HG03558 (cell line): ENCODE data around the gene TSPAN9.

Experiments
- ATAC-seq: cut with Tn5 transposase; IDR thresholded peaks from one replicate; pipeline ENCODE4 v1.9.1; 2021; ENCODE audit warnings: moderate number of reproducible peaks; ENCODE audit not compliant: unreplicated experiment; ENCODE audit errors: extremely low read depth

Gene TSPAN9

DNA sequence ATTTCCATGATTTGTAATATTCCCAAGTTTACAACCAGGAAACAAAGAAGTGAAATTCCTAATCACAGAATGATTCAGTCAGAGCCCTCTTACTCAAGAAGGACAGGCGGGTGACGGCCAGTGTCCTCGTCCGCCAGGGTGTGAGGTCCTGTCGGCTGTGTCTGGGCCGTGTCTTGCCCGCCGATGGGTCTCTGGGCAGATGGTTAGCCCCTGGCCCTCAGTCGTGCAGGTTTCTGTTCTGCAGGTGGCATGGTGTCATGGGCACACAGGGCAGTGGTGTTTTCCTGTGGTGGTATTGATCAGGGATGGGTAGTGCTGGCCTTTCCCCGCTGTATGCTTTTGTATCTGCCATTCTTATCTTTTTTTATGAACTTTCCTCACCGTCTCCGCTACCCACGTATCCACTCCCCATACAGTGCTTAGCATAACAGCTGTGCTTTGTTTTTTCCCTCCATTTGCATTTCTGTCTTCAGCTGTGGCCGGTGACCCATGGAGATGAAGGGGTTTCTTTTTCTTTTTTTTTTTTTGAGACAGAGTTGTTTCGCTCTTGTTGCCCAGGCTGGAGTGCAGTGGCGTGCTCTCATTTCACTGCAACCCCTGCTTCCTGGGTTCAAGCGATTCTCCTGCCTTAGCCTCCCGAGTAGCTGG, 100.7 kb downstream of the TSPAN9 start:
- ATAC-seq, result no peak

- ATAC-seq, result no peak
Observed at GRCh38 chr12:3178671-3179313, 101.6 kb downstream of the TSPAN9 start.

DNA sequence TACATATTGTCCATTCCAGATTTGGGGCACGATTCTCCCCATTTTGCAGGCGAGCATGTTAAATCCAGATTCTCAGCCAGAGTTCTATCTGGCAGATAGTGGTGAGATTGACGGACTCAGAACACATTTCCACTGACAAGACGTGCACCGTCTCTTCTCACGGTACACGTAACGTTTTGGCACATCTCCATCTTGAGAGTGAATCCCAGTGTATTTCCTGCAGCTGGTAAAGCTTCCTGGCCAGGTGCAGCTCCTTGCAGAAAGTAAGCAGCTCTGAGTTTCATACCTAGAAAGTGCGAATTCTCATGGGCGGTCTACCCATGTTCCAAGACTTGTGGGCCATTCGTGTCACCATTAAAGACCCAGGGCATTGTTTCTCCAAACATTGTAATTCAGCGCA, 102.6 kb downstream of the TSPAN9 start:
- ATAC-seq, result no peak

DNA sequence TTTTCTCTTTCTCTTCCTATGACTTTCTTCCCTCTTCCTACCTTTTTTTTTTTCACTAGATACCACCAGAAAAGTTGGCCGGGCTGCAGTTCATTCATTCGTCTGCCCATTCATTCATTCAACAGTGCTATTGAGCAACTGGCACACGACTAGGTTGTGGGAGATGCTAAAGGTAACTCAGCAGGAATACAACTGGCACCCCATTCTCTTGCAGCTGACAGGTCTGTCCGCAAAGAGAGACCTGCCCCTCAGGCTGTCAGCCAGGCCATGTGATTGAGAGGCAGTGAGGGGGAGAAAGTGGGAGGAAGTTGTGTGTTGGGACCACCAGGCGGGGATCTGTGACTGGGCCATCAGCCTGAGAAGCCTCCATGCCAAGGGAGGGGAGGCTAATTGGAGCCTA, 105.2 kb downstream of the TSPAN9 start:
- no peak for ATAC-seq

- no peak for ATAC-seq
Observed at GRCh38 chr12:3184485-3184884, 107.3 kb downstream of the TSPAN9 start.

DNA sequence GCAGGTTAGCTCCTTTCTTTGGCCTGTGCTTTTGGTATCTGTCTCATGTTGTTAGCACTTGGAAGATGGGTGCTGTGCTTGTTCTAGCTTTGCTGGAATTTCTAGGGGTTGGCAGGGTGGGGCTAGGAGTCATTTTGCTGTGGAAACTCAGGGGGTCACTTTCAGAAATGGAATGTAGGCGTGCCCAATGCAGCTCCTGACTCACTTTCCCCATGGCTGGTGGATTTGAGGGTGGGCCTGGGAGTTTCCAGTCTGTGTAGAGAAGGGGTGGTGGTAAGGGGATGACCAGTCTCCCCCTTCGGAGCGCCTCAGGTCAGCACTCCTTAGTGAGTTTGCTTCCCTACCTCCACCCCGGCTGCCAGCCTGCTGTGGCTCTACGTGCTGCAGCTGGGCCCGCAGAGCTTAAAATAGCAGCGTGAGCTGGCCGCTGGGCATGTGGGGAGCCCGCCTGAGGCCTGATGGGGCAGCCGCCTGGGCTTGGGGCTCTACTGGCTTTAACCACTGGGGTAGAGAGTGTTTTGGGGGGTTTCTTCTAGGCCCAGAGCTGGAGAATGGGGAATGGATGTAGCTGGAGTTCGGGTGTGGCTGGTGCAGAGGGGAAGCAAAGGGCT, 108.2 kb downstream of the TSPAN9 start:
- no peak for ATAC-seq

- no peak for ATAC-seq
Observed at GRCh38 chr12:3186546-3187215, 109.5 kb downstream of the TSPAN9 start.

DNA sequence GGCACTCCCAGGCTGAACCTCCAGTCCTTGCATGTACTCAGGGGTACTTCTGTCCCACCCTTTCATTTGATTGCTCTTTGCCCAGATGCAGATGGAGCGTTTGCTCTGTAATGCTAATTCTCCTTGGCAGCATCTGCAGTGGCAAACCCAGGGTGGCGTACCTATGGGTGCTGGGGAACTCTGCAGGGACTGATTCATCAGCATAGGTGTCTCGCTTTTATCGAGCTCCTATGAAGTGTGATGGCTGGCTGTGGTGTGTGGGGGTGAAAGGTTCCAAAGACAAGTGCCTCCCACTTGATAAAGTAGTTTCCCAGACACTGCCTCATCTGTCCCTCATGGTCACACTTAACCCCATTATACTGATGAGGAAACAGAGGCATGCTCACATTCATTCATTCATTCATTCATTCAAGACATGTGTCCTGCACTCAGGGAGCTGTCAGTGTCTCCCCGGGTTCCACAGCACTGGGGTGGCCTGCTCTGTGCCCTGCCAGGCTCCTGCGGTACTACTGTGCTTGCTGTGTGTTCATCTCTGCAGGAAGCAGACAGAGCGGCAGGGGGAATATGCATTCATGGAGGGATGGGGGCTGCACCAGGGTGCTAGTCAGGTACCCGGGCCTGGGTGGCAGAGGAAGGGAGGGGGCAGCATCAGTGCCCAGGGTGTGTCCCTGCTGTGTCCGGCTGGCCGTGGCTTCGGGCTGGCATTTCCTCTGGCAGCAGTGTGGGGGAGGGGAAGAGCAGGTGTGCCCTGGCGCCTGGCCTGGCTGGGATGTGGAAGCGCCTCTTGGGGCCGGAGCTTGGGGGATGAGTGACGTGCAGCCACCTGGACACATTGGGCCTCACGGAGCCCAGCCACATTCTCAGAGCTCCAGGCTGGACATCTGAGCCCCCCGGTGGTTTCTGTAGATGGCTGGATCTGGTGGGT, 110.9 kb downstream of the TSPAN9 start:
- ATAC-seq, result no peak

DNA sequence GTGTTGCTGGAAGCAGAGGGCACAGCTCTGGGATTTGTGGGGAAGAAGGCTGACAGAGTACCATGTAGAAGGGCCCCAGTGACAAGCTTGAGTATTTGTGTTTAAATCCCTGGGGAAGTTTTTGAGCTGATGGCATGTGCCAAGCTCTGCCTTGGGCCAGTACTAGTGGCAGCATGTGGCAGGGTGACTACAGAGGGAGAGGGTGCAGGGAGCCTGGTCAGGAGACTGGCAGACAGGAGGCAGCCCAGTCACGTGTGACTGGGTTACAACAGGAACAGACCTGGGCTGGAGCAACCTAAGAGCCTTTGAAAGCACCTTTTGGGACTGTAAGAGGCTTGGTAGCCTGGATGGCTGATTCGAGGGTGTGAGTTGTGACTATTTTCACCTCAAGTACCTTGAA, 112.1 kb downstream of the TSPAN9 start:
- no peak for ATAC-seq

DNA sequence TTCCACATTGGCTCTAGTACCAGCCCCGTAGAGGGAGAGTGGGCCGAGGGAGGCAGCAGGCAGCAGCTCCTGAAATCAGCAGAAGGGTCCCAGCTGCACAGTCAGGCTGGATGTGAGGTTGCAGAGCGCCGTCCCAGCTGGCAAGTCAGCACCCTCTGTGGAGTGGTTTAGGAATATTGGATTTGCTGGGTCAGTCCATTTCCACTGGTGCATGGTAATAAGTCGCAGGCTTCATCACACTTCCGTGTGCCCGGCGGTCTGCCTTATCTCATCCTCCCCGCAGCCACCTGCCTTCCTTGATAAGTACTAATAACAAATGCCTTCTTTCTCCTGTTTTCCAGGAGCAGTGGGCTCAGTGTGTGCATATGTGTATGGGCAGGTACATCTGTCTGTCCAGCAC, 112.9 kb downstream of the TSPAN9 start:
- no peak for ATAC-seq

DNA sequence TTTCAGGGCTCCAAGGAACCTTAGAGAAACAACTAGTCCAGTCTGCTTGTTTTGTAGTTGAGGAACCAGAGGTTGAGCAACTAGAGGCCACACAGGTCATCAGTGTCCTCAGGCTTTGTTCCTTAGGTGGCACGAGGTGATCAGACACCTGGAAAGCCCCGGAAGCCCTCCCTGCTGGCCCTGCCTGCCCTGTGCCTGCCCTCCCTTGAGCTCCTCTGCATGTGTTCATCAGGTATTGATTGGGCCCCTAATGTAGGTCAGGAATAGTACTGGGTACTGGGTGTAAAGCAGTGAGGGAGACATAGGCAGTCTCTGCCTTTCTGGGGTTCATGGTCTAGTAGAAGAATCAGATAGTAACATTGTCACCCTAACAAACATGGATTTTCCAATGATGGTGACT, 114.3 kb downstream of the TSPAN9 start:
- no peak for ATAC-seq

- ATAC-seq, result no peak
Observed at GRCh38 chr12:3192221-3192620, 115.0 kb downstream of the TSPAN9 start.

- ATAC-seq, result no peak
Observed at GRCh38 chr12:3193131-3193530, 116.0 kb downstream of the TSPAN9 start.

DNA sequence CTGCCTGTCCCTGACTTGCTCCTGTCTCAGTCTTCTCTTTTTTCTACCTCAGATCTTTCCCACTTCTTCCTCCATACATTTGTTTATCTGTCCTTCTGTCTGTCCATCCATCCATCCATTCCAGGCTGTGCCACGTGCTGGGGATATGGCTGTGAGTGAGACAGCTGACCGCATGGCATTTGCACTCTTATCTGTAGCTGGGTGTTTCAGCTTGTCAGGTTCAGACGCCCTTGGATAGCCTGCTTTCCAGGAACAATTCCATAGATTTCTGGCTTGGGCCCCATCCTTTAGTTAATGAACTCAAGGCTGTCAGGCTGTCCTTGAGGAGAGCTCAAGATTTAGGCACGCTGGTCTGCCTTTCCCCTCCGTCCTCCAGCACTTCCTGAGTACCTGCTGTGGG, 116.6 kb downstream of the TSPAN9 start:
- ATAC-seq, result no peak

- no peak for ATAC-seq
Observed at GRCh38 chr12:3195337-3195736, 118.2 kb downstream of the TSPAN9 start.

GRCh38 chr12:3195859-3196483, 118.8 kb downstream of the TSPAN9 start:
- ATAC-seq, result no peak

- ATAC-seq, result no peak
Observed at GRCh38 chr12:3196488-3196887, 119.3 kb downstream of the TSPAN9 start.

DNA sequence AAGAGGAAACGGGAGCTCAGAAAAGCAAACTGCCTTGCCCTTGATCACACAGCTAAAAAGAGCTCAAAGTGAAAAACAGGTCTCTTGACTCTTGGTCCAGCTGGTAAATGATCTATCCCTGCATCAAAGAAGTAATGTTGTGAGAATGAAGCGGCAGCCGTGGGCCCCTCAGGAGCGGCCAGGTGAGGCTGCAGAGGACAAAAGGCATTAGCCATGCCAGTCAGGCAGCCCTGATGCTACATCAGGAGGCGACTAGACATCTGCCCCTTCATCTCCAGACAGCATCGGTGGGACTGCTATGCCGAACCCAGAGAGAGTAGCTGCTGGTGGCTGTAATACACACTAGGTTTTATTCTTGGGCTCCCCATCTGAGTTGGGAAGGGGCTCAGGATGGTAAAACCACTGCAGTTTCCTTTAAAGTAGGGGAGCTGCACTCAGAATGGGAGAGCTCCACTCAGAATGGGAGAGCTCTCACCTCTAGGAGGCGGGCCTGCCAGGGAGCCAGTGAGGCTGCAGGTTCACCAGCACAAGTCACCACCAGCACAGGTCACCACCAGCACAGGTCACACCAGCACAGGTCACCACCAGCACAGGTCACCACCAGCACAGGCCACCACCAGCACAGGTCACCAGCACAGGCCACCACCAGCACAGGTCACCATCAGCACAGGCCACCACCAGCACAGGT, 120.1 kb downstream of the TSPAN9 start:
- ATAC-seq, result no peak

DNA sequence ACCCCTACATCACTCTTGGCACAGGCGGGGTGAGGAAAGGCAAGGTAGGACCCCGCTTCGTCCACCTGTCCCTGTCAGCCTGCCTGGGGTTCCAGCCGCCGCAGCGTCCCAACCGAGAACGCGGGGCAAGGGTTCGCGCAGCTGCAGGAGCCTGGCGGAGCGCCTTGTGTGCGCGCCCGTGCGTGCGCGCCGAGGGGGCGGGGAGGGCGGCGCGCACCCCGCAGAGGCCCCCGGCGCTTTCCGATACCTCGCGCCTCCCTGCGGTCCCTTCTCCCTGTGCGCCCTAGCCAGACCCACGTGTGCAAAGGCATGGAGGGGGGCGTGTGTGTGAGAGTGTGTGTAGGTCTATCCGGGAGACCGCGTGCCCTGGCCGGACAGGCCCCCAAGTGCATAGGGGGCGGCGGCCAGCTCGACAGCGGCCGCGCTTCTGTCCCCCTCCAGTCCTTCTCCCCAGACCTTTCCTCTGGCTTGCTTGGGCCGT, 122.4 kb downstream of the TSPAN9 start:
- ATAC-seq, result no peak
